Stimulated activated CD8-positive, alpha-beta memory T cell treated with anti-CD3 and anti-CD28 coated beads, Interleukin-12 subunit alpha, Interleukin-12 subunit beta, amount 100 ng/mL, for 4 hours (primary cell): ENCODE results near the gene NRXN3.

ENCODE experiments used
- DNase-seq: peaks from one replicate; pipeline ENCODE4 v3.0.0-alpha.2; 2020; ENCODE audit warnings: low read depth

The NRXN3 gene

DNA sequence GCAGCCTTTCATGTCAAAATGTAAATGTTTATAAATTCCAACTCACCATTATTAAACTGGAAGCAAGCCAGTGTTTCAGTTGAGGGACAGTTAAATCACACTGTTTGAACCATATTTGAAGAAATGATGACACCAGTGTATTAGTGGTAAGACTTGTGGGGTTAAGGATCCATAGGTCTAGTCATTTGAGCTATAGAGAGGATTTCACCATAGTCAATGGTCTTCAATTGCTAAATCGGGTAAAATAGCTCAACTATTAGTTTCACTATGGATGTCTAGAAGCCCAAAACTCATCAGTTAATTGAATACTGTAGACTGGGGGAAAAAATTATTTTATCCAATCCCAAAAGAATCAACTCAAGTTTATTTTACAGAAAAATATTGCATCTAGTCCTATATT, 659.1 kb downstream of the NRXN3 start:
- no peak for DNase-seq

DNA sequence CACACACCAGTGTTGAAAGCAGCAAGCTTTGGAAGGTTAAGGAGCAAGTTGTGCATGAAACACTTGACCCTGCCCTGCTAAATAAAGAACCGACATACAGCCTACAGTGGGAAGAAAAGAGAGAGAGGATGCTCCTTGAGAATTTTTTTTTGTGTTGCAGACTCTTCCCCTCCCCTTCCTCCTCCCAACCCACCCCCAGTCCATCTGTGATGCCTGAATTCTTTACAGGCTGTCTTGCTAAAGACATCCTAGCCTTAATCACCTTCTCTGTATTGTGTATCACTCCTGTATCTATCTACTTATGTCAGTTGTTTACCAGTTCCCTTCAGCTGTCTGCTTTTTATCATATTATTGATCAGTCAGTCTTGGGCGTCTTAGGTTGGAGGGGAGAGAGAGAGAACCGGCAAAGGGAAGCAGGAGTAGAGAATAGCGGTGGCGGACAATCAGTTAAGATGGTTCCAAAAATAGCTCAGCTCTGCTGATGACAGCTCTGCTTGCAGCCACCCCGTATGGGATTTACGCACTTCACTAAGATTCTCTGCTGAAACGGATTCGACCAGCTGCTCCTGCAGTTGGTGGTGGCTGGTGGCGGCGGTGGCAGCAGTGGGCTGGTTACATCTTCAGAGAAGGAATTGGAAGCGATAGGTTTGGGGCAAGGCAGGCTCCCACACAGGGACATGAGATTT, 664.7 kb downstream of the NRXN3 start:
- no peak for DNase-seq

GRCh38 chr14:78835909-78836308, 665.7 kb downstream of the NRXN3 start:
- DNase-seq = no peak

DNA sequence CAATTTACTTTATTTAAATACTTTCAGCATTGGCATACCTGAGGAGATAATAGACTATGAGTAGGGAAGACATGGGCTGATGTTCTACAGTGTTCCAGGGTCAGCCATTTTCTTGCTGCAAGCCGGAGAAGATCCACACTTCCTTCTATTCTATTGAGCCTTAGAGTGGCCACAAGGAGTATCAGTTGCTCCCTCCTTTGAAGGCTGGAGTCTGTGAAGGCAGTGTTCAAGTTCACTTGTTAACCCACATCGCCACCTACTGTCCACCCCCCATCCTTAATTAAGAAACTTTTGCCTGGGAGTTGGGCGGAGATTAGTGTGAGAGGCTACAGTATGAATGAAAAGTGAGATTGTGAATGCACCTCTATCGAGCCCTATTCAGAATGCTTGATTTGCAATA, 666.6 kb downstream of the NRXN3 start:
- DNase-seq = no peak

GRCh38 chr14:78838959-78839358, 668.8 kb downstream of the NRXN3 start:
- no peak for DNase-seq

- DNase-seq = no peak
Observed at GRCh38 chr14:78840898-78841297, 670.7 kb downstream of the NRXN3 start.

- no peak for DNase-seq
Observed at GRCh38 chr14:78847801-78848200, 677.6 kb downstream of the NRXN3 start.

DNA sequence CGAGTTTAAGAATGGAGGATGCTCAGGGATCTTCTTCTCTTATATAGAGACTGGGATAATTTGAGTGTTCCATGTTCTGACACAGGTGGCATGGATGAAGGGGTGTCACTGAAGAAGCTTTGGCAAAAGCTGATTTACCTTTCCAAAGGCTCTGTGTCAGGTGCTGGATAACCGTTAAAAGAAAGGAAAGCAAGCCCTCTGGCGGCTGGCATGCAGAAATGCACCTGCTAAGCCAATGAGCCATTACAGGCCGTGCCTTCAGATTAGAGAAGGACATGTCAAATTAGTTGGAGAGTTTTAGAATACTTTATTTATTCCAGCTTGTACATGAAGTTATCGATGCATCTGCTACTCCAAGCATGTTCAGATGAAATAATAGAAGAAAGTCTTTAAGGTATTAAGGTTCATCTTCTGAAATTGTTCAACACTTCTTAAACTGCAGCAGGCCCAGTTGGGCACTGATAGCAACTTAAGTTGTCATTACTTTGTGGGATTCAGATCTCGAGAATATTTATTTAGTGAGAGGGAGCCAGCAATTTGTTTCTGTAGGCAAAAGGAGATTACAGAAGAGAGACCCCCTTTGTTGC, 678.2 kb downstream of the NRXN3 start:
- DNase-seq = no peak

DNA sequence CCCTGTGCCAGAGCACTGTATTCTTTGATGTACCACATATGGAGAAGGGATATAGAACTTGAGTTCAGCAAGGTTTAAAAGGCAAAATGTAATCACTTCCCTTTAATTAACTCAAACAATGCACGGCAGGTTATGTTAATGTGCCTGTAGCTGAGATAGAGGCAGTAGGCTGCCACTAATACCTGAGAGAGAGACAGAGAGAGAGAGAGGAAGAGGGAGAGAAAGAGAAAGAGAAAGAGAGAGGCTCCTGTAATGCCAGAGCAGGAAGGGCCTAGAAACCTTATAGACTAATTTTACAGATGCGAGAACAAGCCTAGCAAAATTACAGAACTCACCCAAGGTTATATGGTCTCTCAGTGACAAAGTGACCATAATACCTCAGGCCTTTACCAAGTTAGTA, 679.8 kb downstream of the NRXN3 start:
- no peak for DNase-seq

- no peak for DNase-seq
Observed at GRCh38 chr14:78851189-78851588, 681.0 kb downstream of the NRXN3 start.

- DNase-seq = no peak
Observed at GRCh38 chr14:78852040-78852439, 681.9 kb downstream of the NRXN3 start.

- DNase-seq = no peak
Observed at GRCh38 chr14:78857974-78858373, 687.8 kb downstream of the NRXN3 start.

DNA sequence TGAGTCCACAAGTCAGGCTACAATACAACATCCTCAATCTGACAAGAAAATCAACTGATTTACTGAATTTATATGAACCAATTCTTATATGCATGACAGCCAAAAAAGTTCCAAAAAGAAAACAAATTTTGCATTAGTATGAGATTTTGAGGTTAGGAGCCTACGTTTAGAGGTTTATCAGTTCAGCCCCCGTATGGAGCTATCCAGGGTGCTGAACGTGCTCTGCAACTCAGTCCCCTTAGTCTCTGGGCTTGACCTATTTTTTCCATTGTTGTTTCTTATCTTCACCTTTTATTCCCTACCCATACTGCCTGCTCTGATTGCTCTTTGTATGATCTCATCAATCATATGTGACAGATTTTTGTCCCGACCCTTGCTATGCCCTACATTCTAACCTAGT, 693.0 kb downstream of the NRXN3 start:
- DNase-seq = no peak

DNA sequence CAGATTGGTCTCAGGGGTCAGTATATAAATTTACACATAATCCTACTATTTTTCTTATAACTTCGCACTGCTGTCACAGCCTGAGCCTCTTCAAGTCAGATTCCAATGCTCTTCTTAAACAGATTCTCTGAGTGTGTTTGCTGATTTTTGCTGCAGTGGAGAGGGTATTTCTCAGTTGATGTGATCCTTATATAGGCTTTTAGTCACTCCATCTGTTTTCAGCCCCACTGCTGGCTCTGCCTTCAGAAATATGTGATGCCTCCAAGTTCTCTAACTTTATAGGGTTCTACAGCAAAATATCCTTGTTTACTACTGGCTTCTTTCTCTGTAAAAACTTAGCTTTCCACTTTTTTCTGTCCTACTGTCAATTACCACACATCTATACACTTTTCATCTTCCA, 702.7 kb downstream of the NRXN3 start:
- DNase-seq = no peak

- DNase-seq = no peak
Observed at GRCh38 chr14:78873581-78873980, 703.4 kb downstream of the NRXN3 start.

DNA sequence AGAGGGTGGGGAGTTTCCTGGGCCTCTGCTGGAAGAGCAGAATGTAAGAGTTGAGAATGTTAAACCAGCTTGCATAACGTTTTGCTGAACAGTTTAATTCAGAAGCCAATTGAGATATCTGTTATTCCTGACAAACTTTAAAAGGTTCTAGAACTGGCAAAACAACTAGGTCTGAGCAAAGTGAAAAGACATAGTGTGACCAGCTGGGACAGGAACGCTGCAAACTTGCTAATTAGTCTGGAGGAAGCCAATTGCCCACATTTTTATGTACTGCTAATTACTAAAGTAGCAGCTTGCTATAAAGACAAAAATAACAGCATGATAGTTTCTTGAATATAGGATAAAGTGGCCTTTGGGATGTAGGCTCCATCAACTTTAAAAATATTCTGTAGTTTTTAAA, 704.9 kb downstream of the NRXN3 start:
- no peak for DNase-seq

GRCh38 chr14:78885884-78886283, 715.7 kb downstream of the NRXN3 start:
- DNase-seq = no peak

DNA sequence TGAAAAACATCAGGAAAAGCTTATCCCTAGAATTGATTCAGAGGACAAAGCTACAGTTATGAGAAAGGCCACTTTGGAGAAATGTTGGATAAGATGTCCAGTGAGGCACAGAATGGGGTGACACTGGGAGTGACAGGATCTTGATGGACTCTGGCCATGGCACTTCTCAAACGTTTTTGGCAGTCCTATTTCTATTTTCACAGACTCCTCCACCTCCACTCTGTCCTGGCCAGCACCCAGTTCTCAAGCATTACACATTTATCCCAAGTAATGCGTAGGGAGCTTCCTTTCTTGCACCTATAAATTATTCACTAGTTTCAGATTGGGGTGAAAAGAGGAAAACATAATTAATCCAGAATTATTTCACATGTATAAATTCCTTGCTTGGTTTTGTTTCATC, 727.3 kb downstream of the NRXN3 start:
- no peak for DNase-seq

- DNase-seq = no peak
Observed at GRCh38 chr14:78902010-78902623, 731.9 kb downstream of the NRXN3 start.

- no peak for DNase-seq
Observed at GRCh38 chr14:78904094-78904493, 733.9 kb downstream of the NRXN3 start.

GRCh38 chr14:78917462-78917861, 747.3 kb downstream of the NRXN3 start:
- no peak for DNase-seq

- DNase-seq = no peak
Observed at GRCh38 chr14:78921856-78922255, 751.7 kb downstream of the NRXN3 start.

- DNase-seq = no peak
Observed at GRCh38 chr14:78927261-78927660, 757.1 kb downstream of the NRXN3 start.

DNA sequence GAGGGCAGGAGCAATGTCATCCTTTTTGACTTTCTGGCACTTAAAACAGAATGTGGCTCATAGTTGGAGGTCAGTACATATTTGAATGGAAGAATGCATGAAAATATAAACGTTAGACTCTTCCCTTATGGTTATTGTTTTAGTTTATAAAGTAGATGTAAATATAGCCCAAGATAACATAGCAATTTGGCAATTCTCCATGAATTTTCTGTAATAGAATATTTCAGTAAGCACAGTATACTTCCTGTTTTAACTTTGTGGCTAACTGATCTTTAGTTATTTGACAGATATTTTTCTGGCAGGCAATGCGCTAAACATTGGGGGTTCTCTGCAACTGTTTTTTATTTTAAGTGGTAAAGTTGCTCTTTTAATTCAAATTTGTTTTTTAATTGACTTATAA, 763.0 kb downstream of the NRXN3 start:
- no peak for DNase-seq
